HepG2 (cell line): Measurements from ENCODE around the gene TTPAL. TPM values are rescaled to one million over a fixed set of nuclear protein-coding genes. Genes with fewer than 3 reads are reported as not detected.
A peak's percentile ranks its signal among the peaks of the same experiment; 100 is the strongest.

Experiments used
- BRCA1 ChIP-seq: sonication (generic); formaldehyde crosslinking; IDR thresholded peaks from 2 replicates; pipeline ENCODE4 v1.4.0; 2020; ENCODE audit warnings: missing genetic modification reagents
- EEA1 ChIP-seq: sonication (generic); formaldehyde crosslinking; IDR thresholded peaks from 2 replicates; pipeline ENCODE4 v1.5.1; 2020; ENCODE audit warnings: mild to moderate bottlenecking, missing genetic modification reagents, borderline replicate concordance
- HOXA7 ChIP-seq: sonication (generic); formaldehyde crosslinking; IDR thresholded peaks from 2 replicates; pipeline ENCODE4 v1.8.1; 2022; ENCODE audit warnings: mild to moderate bottlenecking, missing genetic modification reagents, moderate library complexity
- IRX3 ChIP-seq: sonication (generic); formaldehyde crosslinking; IDR thresholded peaks from 2 replicates; pipeline ENCODE4 v1.8.1; 2023; ENCODE audit warnings: mild to moderate bottlenecking, low read depth, missing genetic modification reagents, borderline replicate concordance
- JUND ChIP-seq: sonication (generic); formaldehyde crosslinking; IDR thresholded peaks from 2 replicates; pipeline ENCODE4 v1.8.0; 2022; ENCODE audit warnings: mild to moderate bottlenecking, missing genetic modification reagents
- NFRKB ChIP-seq: fragments of 450-650 bp; IDR thresholded peaks from 2 replicates; pipeline ENCODE4 v1.6.1; 2017
- PCBP2 ChIP-seq: fragments of 200-400 bp; formaldehyde crosslinking; optimal IDR thresholded peaks from 2 replicates; pipeline ENCODE3; 2018; ENCODE audit warnings: low read length, low read depth; ENCODE audit not compliant: poor library complexity, severe bottlenecking
- PHF8 ChIP-seq: sonication (generic); formaldehyde crosslinking; IDR thresholded peaks from 2 replicates; pipeline ENCODE4 v1.5.0; 2020; ENCODE audit warnings: missing genetic modification reagents
- PLRG1 ChIP-seq: fragments of 450-650 bp; conservative IDR thresholded peaks from 2 replicates; pipeline ENCODE4 v1.6.1; 2016
- SIX4 ChIP-seq: sonication (generic); formaldehyde crosslinking; IDR thresholded peaks from 2 replicates; pipeline ENCODE4 v1.4.0; 2020; ENCODE audit warnings: missing genetic modification reagents
- SMAD1 ChIP-seq: sonication (generic); formaldehyde crosslinking; IDR thresholded peaks from 2 replicates; pipeline ENCODE4 v1.4.0; 2020; ENCODE audit warnings: missing genetic modification reagents, low read depth, mild to moderate bottlenecking, borderline replicate concordance
- SMYD3 ChIP-seq: sonication (generic); formaldehyde crosslinking; IDR thresholded peaks from 2 replicates; pipeline ENCODE4 v1.8.1; 2023; ENCODE audit warnings: mild to moderate bottlenecking, missing genetic modification reagents
- SNRNP70 ChIP-seq: fragments of 200-400 bp; formaldehyde crosslinking; IDR thresholded peaks from 2 replicates; pipeline ENCODE4 v1.6.1; 2017; ENCODE audit warnings: mild to moderate bottlenecking, low read depth, low read length, moderate library complexity
- TMF1 ChIP-seq: sonication (generic); formaldehyde crosslinking; IDR thresholded peaks from 2 replicates; pipeline ENCODE4 v1.8.1; 2022; ENCODE audit warnings: low read depth, missing genetic modification reagents
- ZFP1 ChIP-seq: IDR thresholded peaks from 2 replicates; pipeline ENCODE4 v1.6.1; 2016
- ZNF335 ChIP-seq: sonication (generic); formaldehyde crosslinking; IDR thresholded peaks from 2 replicates; pipeline ENCODE4 v1.4.0; 2020; ENCODE audit warnings: missing genetic modification reagents
- ZNF567 ChIP-seq: sonication (generic); formaldehyde crosslinking; IDR thresholded peaks from 2 replicates; pipeline ENCODE4 v1.8.1; 2023; ENCODE audit warnings: mild to moderate bottlenecking, missing genetic modification reagents, borderline replicate concordance
- ZNF619 ChIP-seq: sonication (generic); formaldehyde crosslinking; IDR thresholded peaks from 2 replicates; pipeline ENCODE4 v1.4.0; 2020; ENCODE audit warnings: mild to moderate bottlenecking, missing genetic modification reagents
- ZNF773 ChIP-seq: sonication (generic); formaldehyde crosslinking; IDR thresholded peaks from 2 replicates; pipeline ENCODE4 v1.4.0; 2020; ENCODE audit warnings: missing genetic modification reagents, borderline replicate concordance
- ZSCAN12 ChIP-seq: sonication (generic); formaldehyde crosslinking; IDR thresholded peaks from 2 replicates; pipeline ENCODE4 v1.9.0; 2021; ENCODE audit warnings: mild to moderate bottlenecking, missing genetic modification reagents
- ZSCAN29 ChIP-seq: sonication (generic); formaldehyde crosslinking; conservative IDR thresholded peaks from 2 replicates; pipeline ENCODE4 v1.4.0; 2020; ENCODE audit warnings: mild to moderate bottlenecking, missing genetic modification reagents
- polyA plus RNA-seq, 8 experiments: library from polyadenylated mRNA; depleted of rRNA in 3 of 8; stranded (reverse) in 7 of 8; unstranded in 1 of 8; fragments of >200 nt; fragmentation: Illumina TruSeq in 4 of 8; extraction: Trizol in 4 of 8; gene quantifications; 2 replicates each; pipeline versions ENCODE4 v1.2.1 to v1.2.3, GENCODE V29; 2011 to 2016; ENCODE audit warnings: low read depth in 4 of 8, missing spikeins in 1 of 8, mixed read lengths in 1 of 8; ENCODE audit not compliant: insufficient read depth in 1 of 8
- total RNA-seq, 5 experiments: library from RNA; depleted of rRNA; stranded (reverse); fragments of >200 nt; fragmentation: Illumina TruSeq; extraction: Trizol; gene quantifications; 2 replicates each; pipeline ENCODE4 v1.2.3, GENCODE V29; 2016; ENCODE audit warnings: low read depth in 1 of 5
- TF ChIP-seq, protein P1 (sequence below): sonication (generic); formaldehyde crosslinking; IDR thresholded peaks from 2 replicates; pipeline ENCODE4 v1.4.0; 2020; ENCODE audit warnings: missing genetic modification reagents
- TF ChIP-seq, protein P2 (sequence below): sonication (generic); formaldehyde crosslinking; IDR thresholded peaks from 2 replicates; pipeline ENCODE4 v1.4.0; 2020; ENCODE audit warnings: missing genetic modification reagents
- TF ChIP-seq, protein P3 (sequence below): sonication (generic); formaldehyde crosslinking; IDR thresholded peaks from 2 replicates; pipeline ENCODE4 v1.4.0; 2020; ENCODE audit warnings: missing genetic modification reagents
- TF ChIP-seq, protein P4 (sequence below): sonication (generic); formaldehyde crosslinking; IDR thresholded peaks from 2 replicates; pipeline ENCODE4 v1.5.0; 2020; ENCODE audit warnings: mild to moderate bottlenecking, missing genetic modification reagents

TTPAL gene
- total and polyA plus RNA-seq, 2 of the 13 experiments (the other 11 are each of a cell fraction or from before 2014, with no cell fraction given): 4.3 to 18.8 TPM

DNA sequence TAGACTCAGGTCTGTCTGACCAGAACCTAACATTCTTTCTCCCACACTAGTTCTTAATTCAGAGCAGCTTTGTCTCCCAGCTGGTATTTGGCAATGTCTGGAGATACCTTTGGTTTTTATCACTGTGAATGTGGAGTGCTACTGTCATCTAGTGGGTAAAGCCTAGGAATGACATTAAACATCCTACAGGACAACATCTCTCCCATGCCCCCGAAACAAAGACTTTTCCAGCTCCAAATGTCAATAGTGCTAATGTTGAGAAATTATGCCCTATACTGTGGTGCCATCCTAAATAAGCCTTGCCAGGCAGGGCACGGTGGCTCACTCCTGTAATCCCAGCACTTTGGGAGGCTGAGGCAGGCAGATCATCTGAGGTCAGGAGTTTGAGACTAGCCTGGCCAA lies 4.2 kb upstream of the TTPAL start (continued):
- TF ChIP-seq ZNF567 (CRISPR knock-in tag): no peak
- TF ChIP-seq BRCA1 (CRISPR knock-in tag): no peak
- TF ChIP-seq IRX3 (CRISPR knock-in tag): no peak
- TF ChIP-seq, protein P1, sequence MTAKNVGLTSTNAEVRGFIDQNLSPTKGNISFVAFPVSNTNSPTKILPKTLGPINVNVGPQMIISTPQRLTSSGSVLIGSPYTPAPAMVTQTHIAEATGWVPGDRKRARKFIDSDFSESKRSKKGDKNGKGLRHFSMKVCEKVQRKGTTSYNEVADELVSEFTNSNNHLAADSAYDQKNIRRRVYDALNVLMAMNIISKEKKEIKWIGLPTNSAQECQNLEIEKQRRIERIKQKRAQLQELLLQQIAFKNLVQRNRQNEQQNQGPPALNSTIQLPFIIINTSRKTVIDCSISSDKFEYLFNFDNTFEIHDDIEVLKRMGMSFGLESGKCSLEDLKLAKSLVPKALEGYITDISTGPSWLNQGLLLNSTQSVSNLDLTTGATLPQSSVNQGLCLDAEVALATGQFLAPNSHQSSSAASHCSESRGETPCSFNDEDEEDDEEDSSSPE (CRISPR knock-in tag): no peak
- TF ChIP-seq HOXA7 (CRISPR knock-in tag): no peak
- no peak for TF ChIP-seq ZFP1
- no peak for TF ChIP-seq JUND (CRISPR knock-in tag)
- TF ChIP-seq SMYD3 (CRISPR knock-in tag): no peak
- no peak for TF ChIP-seq ZSCAN29 (CRISPR knock-in tag)
- TF ChIP-seq PCBP2: no peak
- no peak for TF ChIP-seq EEA1 (CRISPR knock-in tag)
- TF ChIP-seq ZSCAN12 (CRISPR knock-in tag): no peak
- no peak for TF ChIP-seq ZNF773 (CRISPR knock-in tag)
- peak; percentile 35; the same call in 1 of the 2 replicates for TF ChIP-seq PHF8 (CRISPR knock-in tag)
- TF ChIP-seq, protein P2, sequence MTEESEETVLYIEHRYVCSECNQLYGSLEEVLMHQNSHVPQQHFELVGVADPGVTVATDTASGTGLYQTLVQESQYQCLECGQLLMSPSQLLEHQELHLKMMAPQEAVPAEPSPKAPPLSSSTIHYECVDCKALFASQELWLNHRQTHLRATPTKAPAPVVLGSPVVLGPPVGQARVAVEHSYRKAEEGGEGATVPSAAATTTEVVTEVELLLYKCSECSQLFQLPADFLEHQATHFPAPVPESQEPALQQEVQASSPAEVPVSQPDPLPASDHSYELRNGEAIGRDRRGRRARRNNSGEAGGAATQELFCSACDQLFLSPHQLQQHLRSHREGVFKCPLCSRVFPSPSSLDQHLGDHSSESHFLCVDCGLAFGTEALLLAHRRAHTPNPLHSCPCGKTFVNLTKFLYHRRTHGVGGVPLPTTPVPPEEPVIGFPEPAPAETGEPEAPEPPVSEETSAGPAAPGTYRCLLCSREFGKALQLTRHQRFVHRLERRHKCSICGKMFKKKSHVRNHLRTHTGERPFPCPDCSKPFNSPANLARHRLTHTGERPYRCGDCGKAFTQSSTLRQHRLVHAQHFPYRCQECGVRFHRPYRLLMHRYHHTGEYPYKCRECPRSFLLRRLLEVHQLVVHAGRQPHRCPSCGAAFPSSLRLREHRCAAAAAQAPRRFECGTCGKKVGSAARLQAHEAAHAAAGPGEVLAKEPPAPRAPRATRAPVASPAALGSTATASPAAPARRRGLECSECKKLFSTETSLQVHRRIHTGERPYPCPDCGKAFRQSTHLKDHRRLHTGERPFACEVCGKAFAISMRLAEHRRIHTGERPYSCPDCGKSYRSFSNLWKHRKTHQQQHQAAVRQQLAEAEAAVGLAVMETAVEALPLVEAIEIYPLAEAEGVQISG (CRISPR knock-in tag): no peak
- TF ChIP-seq SMAD1 (CRISPR knock-in tag): no peak
- TF ChIP-seq TMF1 (CRISPR knock-in tag): no peak
- TF ChIP-seq, protein P3, sequence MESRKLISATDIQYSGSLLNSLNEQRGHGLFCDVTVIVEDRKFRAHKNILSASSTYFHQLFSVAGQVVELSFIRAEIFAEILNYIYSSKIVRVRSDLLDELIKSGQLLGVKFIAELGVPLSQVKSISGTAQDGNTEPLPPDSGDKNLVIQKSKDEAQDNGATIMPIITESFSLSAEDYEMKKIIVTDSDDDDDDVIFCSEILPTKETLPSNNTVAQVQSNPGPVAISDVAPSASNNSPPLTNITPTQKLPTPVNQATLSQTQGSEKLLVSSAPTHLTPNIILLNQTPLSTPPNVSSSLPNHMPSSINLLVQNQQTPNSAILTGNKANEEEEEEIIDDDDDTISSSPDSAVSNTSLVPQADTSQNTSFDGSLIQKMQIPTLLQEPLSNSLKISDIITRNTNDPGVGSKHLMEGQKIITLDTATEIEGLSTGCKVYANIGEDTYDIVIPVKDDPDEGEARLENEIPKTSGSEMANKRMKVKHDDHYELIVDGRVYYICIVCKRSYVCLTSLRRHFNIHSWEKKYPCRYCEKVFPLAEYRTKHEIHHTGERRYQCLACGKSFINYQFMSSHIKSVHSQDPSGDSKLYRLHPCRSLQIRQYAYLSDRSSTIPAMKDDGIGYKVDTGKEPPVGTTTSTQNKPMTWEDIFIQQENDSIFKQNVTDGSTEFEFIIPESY (CRISPR knock-in tag): peak; percentile 45; the same call in 1 of the 2 replicates
- no peak for TF ChIP-seq NFRKB
- TF ChIP-seq, protein P4, sequence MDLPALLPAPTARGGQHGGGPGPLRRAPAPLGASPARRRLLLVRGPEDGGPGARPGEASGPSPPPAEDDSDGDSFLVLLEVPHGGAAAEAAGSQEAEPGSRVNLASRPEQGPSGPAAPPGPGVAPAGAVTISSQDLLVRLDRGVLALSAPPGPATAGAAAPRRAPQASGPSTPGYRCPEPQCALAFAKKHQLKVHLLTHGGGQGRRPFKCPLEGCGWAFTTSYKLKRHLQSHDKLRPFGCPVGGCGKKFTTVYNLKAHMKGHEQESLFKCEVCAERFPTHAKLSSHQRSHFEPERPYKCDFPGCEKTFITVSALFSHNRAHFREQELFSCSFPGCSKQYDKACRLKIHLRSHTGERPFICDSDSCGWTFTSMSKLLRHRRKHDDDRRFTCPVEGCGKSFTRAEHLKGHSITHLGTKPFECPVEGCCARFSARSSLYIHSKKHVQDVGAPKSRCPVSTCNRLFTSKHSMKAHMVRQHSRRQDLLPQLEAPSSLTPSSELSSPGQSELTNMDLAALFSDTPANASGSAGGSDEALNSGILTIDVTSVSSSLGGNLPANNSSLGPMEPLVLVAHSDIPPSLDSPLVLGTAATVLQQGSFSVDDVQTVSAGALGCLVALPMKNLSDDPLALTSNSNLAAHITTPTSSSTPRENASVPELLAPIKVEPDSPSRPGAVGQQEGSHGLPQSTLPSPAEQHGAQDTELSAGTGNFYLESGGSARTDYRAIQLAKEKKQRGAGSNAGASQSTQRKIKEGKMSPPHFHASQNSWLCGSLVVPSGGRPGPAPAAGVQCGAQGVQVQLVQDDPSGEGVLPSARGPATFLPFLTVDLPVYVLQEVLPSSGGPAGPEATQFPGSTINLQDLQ (CRISPR knock-in tag): no peak
- no peak for TF ChIP-seq SNRNP70
- no peak for TF ChIP-seq ZNF619
- 0 out of 2 replicates have a peak, but pooled peaks have one; percentile 44 for TF ChIP-seq ZNF335
- TF ChIP-seq SIX4 (CRISPR knock-in tag): 0 out of 2 replicates have a peak, but pooled peaks have one; percentile 28
- TF ChIP-seq PLRG1: no peak
